ENCODE data around the gene KCNIP1. TPM values are rescaled to one million over a fixed set of nuclear protein-coding genes. Genes with fewer than 3 reads are reported as not detected.

KCNIP1 gene
- total and polyA plus RNA-seq, 10 of the 15 experiments (the other 5 are each of a cell fraction or from before 2014, with no cell fraction given): not detected

GRCh38 chr5:170579601-170580000, 75.8 kb downstream of the KCNIP1 start:
- SMC1A ChIA-PET (ENCODE audit: uncharacterized antibody, unreplicated experiment): no interaction called here
- RAD21 ChIA-PET (ENCODE audit: unreplicated experiment): interaction anchor here (0.5 kb wide), 1 partner anchor 1877 kb away, joined by 4 read pairs; no protein-coding TSS in a partner anchor
- no peak overlapping the region for H3K4me2 ChIP-seq (ENCODE audit: control insufficient read depth, insufficient read depth)
- H3K9ac ChIP-seq (ENCODE audit: control insufficient read depth, insufficient read depth, low read length): no peak overlapping the region
- H3K79me2 ChIP-seq (ENCODE audit: control insufficient read depth, insufficient read depth, low read length): no peaks in the 10 kb centered on the region
- no peak overlapping the region for H2AFZ ChIP-seq (ENCODE audit: control insufficient read depth, low read depth, low read length)
- DNase-seq (ENCODE audit: low read depth, low spot score) (no peak), ATAC-seq (no peak), FAIRE-seq (no peak)
- WGBS (ENCODE audit: insufficient coverage, insufficient replicate concordance, low lambda C conversion rate, missing lambda C conversion rate): 24% methylated on average over 3 of the region's 3 CpGs
- no peak overlapping the region for H3K4me3 ChIP-seq
- intact Hi-C loops (cut with micrococcal nuclease; ENCODE audit: unreplicated experiment): no loop called here
- H4K20me1 ChIP-seq (ENCODE audit: control insufficient read depth, insufficient read depth): no peaks in the 10 kb centered on the region
- peaks cover 4% of the 10 kb centered on the region; the same call in 2 of the 3 replicates for H3K9me3 ChIP-seq (replicated peaks; ENCODE audit: control insufficient read depth, insufficient read depth, low read length)
- H3K36me3 ChIP-seq (ENCODE audit: control insufficient read depth in 2 of 2, insufficient read depth in 2 of 2, low read length in 1 of 2): no peaks in the 10 kb centered on the region
- in situ Hi-C loops (cut with MboI): no loop called here
- H3K27me3 ChIP-seq (replicated peaks in 1 of 2; ENCODE audit: control insufficient read depth in 2 of 2, insufficient read depth in 2 of 2, low read length in 1 of 2): no peaks in the 10 kb centered on the region; a peak in 2 of 4 replicates
- no peak overlapping the region for H3K27ac ChIP-seq (ENCODE audit: control insufficient read depth, insufficient read depth)
- POLR2A ChIA-PET: no interaction called here
- BruUV-seq (replicated peaks): no TSS peak
- CTCF ChIA-PET: no interaction called here
- no peaks in the 10 kb centered on the region for H3K4me1 ChIP-seq (ENCODE audit: control insufficient read depth, insufficient read depth, low read length)
- TF ChIP-seq RELB (IDR thresholded peaks at IDR 0.05; ENCODE audit: low read depth): no peak
- TF ChIP-seq NR2F1 (conservative IDR thresholded peaks at IDR 0.05): no peak
- no peak for TF ChIP-seq IRF3 (IDR thresholded peaks at IDR 0.05)
- TF ChIP-seq IKZF1 (conservative IDR thresholded peaks at IDR 0.05): no peak
- no peak for TF ChIP-seq NR2C1 (IDR thresholded peaks at IDR 0.05)
- no peak for TF ChIP-seq IKZF2 (IDR thresholded peaks at IDR 0.05)
- no peak for TF ChIP-seq PML (IDR thresholded peaks at IDR 0.05; ENCODE audit: low read length)
- TF ChIP-seq YBX1 (IDR thresholded peaks at IDR 0.05): no peak
- TF ChIP-seq, protein P1, sequence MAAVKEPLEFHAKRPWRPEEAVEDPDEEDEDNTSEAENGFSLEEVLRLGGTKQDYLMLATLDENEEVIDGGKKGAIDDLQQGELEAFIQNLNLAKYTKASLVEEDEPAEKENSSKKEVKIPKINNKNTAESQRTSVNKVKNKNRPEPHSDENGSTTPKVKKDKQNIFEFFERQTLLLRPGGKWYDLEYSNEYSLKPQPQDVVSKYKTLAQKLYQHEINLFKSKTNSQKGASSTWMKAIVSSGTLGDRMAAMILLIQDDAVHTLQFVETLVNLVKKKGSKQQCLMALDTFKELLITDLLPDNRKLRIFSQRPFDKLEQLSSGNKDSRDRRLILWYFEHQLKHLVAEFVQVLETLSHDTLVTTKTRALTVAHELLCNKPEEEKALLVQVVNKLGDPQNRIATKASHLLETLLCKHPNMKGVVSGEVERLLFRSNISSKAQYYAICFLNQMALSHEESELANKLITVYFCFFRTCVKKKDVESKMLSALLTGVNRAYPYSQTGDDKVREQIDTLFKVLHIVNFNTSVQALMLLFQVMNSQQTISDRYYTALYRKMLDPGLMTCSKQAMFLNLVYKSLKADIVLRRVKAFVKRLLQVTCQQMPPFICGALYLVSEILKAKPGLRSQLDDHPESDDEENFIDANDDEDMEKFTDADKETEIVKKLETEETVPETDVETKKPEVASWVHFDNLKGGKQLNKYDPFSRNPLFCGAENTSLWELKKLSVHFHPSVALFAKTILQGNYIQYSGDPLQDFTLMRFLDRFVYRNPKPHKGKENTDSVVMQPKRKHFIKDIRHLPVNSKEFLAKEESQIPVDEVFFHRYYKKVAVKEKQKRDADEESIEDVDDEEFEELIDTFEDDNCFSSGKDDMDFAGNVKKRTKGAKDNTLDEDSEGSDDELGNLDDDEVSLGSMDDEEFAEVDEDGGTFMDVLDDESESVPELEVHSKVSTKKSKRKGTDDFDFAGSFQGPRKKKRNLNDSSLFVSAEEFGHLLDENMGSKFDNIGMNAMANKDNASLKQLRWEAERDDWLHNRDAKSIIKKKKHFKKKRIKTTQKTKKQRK (IDR thresholded peaks at IDR 0.05; ENCODE audit: low read depth, low read length): no peak
- TF ChIP-seq NFIC (IDR thresholded peaks at IDR 0.05; ENCODE audit: low read depth, low read length): no peak
- TF ChIP-seq PAX5 (IDR thresholded peaks at IDR 0.05; ENCODE audit: borderline replicate concordance, low read depth, low read length): no peak
- no peak for TF ChIP-seq ZNF207 (IDR thresholded peaks at IDR 0.05; ENCODE audit: borderline replicate concordance)
- TF ChIP-seq ZBTB11 (CRISPR knock-in tag; IDR thresholded peaks at IDR 0.05): no peak
- TF ChIP-seq, protein P2, sequence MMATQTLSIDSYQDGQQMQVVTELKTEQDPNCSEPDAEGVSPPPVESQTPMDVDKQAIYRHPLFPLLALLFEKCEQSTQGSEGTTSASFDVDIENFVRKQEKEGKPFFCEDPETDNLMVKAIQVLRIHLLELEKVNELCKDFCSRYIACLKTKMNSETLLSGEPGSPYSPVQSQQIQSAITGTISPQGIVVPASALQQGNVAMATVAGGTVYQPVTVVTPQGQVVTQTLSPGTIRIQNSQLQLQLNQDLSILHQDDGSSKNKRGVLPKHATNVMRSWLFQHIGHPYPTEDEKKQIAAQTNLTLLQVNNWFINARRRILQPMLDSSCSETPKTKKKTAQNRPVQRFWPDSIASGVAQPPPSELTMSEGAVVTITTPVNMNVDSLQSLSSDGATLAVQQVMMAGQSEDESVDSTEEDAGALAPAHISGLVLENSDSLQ (IDR thresholded peaks at IDR 0.05): no peak

Measured in GM12878 (cell line).